ENCODE results near the gene TSFM.

TSFM gene

DNA sequence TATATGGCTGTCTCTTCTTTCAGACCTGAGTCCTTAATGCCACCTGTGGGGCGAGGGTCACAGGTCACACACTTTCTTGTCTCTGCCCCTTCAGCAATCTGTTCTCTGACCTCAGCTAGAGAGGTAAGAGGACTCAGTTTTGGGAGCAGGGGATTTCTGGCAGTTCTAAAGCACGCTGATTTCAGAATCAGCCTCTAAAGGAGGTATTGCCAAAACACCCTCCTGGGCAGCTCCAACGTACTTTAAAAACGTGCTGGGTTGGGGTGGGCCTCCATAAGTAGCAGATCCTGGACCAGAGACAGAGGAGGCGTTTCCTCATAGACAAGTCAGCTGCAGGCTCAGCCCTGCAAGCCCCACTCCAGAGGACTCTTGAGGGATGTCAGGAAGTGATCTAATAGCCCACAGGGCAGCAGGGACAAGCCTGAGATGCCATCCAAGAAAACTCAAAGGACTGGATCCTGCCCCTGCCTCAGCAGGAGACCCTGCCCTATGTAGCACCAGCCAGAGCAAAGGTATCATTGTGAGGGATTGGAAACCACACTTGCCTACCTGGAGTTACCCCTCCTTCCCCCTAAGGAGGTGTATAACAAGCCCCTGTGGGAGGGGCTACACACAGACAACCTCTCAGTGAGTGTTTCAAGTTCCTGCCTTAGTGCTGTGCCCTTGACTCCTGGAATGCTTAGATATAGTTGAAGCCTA is 55.4 kb downstream of the TSFM start:
- DNase-seq = no peak

DNA sequence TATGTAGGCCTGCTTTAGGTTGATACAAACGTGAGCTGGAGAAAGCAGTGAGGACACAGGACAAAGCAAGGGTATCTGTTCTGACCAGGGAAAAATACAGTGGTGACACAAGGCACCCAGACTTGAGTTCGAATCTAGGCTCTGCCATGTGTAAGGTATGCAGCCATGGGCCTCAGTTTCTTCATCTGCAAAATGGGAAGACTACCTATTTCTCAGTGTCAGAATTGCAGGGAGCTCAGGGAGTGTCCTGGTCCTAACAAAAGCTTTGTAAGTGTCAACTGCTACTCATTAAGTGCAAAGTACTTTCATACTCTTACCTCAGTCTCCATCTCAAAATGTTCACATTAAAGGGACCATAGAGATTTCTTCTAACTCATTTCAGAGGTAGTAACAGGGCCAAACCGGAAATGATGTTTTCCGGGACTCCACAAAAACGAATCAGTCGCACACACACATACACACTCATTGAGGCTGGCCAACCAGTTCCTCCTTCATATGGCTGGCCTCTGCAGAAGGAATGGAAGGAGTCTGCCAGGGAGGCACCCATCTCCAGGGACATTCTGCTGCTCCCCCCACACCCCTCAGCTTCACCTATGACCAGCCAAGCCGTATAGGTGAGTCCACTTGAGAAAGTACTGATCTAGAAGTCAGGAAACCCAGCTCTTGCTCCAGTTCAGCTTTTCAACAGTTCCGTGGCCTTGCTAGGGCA is 56.2 kb downstream of the TSFM start:
- DNase-seq = peak; percentile 76

DNA sequence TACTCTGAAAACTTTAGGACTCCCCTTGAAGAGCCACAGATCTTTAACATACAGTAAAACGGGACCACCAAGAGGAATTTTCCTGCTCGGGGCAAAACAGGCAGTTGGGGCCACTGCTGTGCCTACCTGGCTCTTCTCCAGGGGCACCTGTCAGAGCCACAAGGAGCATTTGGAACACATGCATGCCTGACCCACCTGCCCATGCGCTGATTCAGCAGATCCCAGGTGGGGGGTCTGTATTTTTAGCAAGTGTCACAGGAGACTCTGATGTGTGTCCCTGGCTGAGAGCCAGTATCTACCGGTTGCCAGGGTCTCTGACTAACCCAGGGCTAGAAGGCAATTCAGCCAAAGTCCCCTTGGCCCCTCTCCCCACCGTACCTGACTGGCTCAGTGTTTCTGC is 57.4 kb downstream of the TSFM start:
- no peak for DNase-seq

DNA sequence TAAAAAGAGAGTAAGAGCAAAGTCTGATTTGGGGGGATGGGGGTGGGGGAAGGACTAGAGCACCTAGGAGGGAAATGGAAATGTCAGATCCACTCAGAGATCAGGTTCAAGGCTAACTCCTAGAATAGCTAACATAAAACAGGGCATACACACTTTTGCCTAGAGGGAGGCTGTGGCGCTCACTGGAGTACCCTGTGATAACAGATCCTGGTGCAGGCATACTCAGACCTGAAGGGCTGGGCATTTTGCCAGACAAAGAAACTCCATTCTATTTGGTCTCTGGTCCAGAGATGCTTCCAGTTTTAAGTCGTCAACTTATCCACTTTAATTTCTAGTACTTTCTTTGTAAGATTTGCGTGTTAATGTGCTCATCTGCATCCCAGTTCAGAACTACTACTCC is 58.1 kb downstream of the TSFM start:
- DNase-seq = no peak

DNA sequence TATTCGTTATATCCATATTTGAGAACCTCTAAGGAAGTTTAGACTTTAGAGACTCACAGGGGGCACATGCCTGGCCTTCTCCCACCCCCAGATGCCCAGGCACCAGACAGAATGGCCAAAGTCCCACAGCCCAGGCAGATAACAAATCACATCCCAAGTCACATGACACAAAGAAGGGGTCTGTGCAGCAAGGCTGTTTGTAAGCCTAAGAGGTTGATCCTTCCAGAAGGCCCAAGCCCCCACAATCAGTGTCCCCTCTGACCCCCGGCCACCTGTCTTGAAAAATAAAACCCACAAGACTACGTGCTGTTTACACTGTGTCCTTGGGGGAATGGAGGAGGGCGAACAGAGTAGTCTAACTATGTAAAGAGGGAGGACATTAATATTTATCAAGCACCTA is 58.9 kb downstream of the TSFM start:
- DNase-seq = no peak

- DNase-seq = no peak
These were observed 60.0 kb downstream of the TSFM start for GRCh38 chr12:57842342-57843294.

GRCh38 chr12:57844709-57845477 is 62.3 kb downstream of the TSFM start:
- peak; percentile 48 for DNase-seq

GRCh38 chr12:57845478-57846284 is 63.1 kb downstream of the TSFM start:
- peak; percentile 62 for DNase-seq

DNA sequence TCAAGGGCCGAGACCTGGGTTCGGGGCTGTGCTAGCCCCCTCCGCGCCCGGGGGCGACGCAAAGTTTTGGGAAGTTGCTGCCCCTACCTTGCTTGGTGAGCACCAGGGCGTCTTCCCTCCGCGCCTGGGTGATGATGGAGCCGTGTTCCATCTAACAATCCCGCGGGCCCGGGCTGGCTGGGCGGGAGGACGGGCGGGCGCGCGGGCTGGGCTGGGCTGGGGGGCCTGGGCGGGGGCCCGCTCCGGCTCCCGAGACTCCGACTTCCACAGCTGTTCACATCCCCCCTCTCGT is 63.6 kb downstream of the TSFM start:
- no peak for DNase-seq

- DNase-seq = peak; percentile 95
These were observed 64.2 kb downstream of the TSFM start, which contains the start of gene CTDSP2 for GRCh38 chr12:57846577-57847319. Gene CTDSP2 (minus strand): TSS chr12:57846729. CDS start chr12:57846435, 294 bp downstream.

Measured in activated CD4-positive, alpha-beta T cell treated with anti-CD3 and anti-CD28 coated beads, Interleukin-2, Interleukin-6, amounts not matched to agents 100 ng/mL and 50 ng/mL, durations not matched to agents 16 hours and 8 hours (primary cell).